ENCODE measurements around the gene FADS3. TPM values are rescaled to one million over a fixed set of nuclear protein-coding genes. Genes with fewer than 3 reads are reported as not detected.

Gene FADS3
- total RNA-seq, 1 experiment from 2014 or later, result 50.0 TPM

DNA sequence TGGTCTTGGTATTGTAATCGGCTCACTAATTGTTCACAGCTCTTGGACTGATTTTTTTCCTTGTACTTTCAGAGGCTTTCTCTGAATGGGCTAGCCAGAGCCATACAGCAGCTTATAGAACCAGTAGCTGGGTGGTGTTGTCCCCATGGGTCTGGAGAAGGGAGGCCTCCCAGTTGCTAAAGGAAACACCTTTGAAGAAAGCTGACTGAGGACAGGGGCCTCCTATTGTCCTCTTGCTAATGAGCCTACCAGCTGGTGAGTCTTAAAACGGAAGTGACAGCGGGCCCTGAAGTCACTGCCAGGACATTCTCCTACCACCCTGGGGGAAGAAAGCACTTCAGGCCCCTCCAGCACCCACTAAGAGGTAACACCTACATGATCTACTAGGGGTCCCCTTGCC lies 9.9 kb downstream of the FADS3 start:
- H3K36me3 Mint-ChIP-seq, result no peaks in the 10 kb centered on the region
- DNase-seq (ENCODE audit: low spot score) (no peak), ATAC-seq (peak; percentile 56)
- ChIA-PET CTCF (interaction anchor here (0.7 to 4.7 kb wide), 17 partner anchors 9 to 231 kb away, joined by 3 to 33 read pairs (median 4); partner anchors contain the start of gene FADS3), POLR2A (interaction anchor here (0.5 to 2.5 kb wide), 7 partner anchors 9 to 1134 kb away, joined by 3 to 10 read pairs (median 3); partner anchors contain the start of gene BEST1)
- peaks cover 29% of the 10 kb centered on the region for H3K4me1 Mint-ChIP-seq
- TF ChIP-seq TEAD1 (CRISPR knock-in tag; IDR thresholded peaks at IDR 0.05) (no peak), ETV6 (CRISPR knock-in tag; IDR thresholded peaks at IDR 0.05) (0 out of 2 replicates have a peak, but pooled peaks have one; percentile 22), FOXK1 (CRISPR knock-in tag; IDR thresholded peaks at IDR 0.05) (no peak), ZNF396 (CRISPR knock-in tag; IDR thresholded peaks at IDR 0.05; ENCODE audit: borderline replicate concordance) (no peak), NR3C1 (CRISPR knock-in tag; conservative IDR thresholded peaks at IDR 0.05; ENCODE audit: low read depth) (no peak)
- peak overlapping the region; percentile 76; the same call in 1 of the 2 replicates for H3K27ac Mint-ChIP-seq
- H3K9me3 Mint-ChIP-seq, result no peaks in the 10 kb centered on the region
- no peaks in the 10 kb centered on the region for H3K27me3 Mint-ChIP-seq (ENCODE audit: low read depth)
- H3K4me3 Mint-ChIP-seq, result no peak overlapping the region

DNA sequence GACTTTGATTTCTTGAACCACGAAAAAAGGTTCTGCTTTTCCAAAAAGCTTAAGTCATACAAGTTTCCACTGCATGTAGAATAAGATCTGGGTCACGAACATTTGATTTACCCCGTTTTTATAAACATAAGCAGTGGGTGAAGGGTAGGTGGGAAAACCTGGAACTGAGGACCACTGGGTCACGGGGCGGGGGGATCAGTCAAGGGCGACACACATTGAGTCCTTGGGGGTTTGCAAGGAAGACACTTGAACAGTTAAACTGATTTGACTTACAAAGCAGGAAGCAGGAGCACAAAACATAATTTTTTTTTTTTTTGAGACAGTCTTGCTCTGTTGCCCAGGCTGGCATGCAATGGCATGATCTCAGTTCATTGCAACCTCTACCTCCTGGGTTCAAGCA lies 10.9 kb downstream of the FADS3 start:
- ATAC-seq (no peak), DNase-seq (ENCODE audit: low spot score) (no peak)
- CTCF ChIA-PET, result interaction anchor here (1.0 to 4.7 kb wide), 10 partner anchors 10 to 228 kb away, joined by 3 to 33 read pairs (median 14); no protein-coding TSS in a partner anchor
- no peak overlapping the region; the same call in 1 of the 2 replicates for H3K27ac Mint-ChIP-seq
- H3K4me1 Mint-ChIP-seq, result peaks cover 31% of the 10 kb centered on the region
- TF ChIP-seq, protein P1, sequence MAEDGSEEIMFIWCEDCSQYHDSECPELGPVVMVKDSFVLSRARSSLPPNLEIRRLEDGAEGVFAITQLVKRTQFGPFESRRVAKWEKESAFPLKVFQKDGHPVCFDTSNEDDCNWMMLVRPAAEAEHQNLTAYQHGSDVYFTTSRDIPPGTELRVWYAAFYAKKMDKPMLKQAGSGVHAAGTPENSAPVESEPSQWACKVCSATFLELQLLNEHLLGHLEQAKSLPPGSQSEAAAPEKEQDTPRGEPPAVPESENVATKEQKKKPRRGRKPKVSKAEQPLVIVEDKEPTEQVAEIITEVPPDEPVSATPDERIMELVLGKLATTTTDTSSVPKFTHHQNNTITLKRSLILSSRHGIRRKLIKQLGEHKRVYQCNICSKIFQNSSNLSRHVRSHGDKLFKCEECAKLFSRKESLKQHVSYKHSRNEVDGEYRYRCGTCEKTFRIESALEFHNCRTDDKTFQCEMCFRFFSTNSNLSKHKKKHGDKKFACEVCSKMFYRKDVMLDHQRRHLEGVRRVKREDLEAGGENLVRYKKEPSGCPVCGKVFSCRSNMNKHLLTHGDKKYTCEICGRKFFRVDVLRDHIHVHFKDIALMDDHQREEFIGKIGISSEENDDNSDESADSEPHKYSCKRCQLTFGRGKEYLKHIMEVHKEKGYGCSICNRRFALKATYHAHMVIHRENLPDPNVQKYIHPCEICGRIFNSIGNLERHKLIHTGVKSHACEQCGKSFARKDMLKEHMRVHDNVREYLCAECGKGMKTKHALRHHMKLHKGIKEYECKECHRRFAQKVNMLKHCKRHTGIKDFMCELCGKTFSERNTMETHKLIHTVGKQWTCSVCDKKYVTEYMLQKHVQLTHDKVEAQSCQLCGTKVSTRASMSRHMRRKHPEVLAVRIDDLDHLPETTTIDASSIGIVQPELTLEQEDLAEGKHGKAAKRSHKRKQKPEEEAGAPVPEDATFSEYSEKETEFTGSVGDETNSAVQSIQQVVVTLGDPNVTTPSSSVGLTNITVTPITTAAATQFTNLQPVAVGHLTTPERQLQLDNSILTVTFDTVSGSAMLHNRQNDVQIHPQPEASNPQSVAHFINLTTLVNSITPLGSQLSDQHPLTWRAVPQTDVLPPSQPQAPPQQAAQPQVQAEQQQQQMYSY (CRISPR knock-in tag; IDR thresholded peaks at IDR 0.05), result peak; percentile 75
- no peak for TF ChIP-seq ZNF263 (CRISPR knock-in tag; IDR thresholded peaks at IDR 0.05; ENCODE audit: low read depth)
- H3K36me3 Mint-ChIP-seq, result no peaks in the 10 kb centered on the region
- H3K27me3 Mint-ChIP-seq (ENCODE audit: low read depth), result no peaks in the 10 kb centered on the region
- no peaks in the 10 kb centered on the region for H3K9me3 Mint-ChIP-seq
- POLR2A ChIA-PET, result interaction anchor here (0.6 to 2.5 kb wide), 3 partner anchors 69 to 205 kb away, joined by 3 to 10 read pairs (median 8); partner anchors contain the start of gene BEST1
- H3K4me3 Mint-ChIP-seq, result no peak overlapping the region

DNA sequence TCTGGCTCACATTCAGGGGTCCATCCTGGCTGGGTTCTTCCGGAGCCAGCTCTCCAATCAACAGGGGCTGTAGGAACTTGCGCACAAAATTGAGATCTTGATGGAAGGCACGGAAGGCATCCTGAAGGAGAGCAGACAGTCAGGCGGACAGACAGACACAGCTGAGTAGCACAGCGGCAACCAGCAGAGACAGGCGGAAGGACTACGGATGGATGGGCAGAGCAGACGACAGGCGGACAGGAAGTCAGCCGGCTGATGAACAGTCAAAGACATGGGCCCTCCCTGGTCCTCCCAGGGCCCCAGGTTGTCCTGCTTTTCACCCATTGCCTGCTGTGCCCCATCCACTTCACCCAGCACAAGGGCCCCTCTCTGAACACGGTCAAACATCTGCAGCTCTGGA lies 11.3 kb downstream of the FADS3 start:
- DNase-seq (ENCODE audit: low spot score) (no peak), ATAC-seq (no peak)
- Mint-ChIP-seq H3K4me3 (no peak overlapping the region), H3K9me3 (no peaks in the 10 kb centered on the region), H3K36me3 (no peaks in the 10 kb centered on the region), H3K27me3 (ENCODE audit: low read depth) (no peaks in the 10 kb centered on the region), H3K4me1 (peaks cover 32% of the 10 kb centered on the region), H3K27ac (peak overlapping the region; percentile 21)
- CTCF ChIA-PET, result interaction anchor here (1.0 to 4.7 kb wide), 6 partner anchors 9 to 228 kb away, joined by 3 to 32 read pairs (median 21); no protein-coding TSS in a partner anchor
- TF ChIP-seq, protein P1 (CRISPR knock-in tag; IDR thresholded peaks at IDR 0.05), result no peak
- no peak for TF ChIP-seq RORB (CRISPR knock-in tag; IDR thresholded peaks at IDR 0.05)
- TF ChIP-seq TCF7 (CRISPR knock-in tag; IDR thresholded peaks at IDR 0.05; ENCODE audit: low read depth), result no peak
- no peak for TF ChIP-seq SP1 (CRISPR knock-in tag; conservative IDR thresholded peaks at IDR 0.05)
- no peak for TF ChIP-seq EMX1 (CRISPR knock-in tag; IDR thresholded peaks at IDR 0.05)
- TF ChIP-seq ZNF416 (CRISPR knock-in tag; IDR thresholded peaks at IDR 0.05), result no peak
- TF ChIP-seq, protein P2, sequence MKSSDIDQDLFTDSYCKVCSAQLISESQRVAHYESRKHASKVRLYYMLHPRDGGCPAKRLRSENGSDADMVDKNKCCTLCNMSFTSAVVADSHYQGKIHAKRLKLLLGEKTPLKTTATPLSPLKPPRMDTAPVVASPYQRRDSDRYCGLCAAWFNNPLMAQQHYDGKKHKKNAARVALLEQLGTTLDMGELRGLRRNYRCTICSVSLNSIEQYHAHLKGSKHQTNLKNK (CRISPR knock-in tag; IDR thresholded peaks at IDR 0.05), result no peak
- TF ChIP-seq, protein P3, sequence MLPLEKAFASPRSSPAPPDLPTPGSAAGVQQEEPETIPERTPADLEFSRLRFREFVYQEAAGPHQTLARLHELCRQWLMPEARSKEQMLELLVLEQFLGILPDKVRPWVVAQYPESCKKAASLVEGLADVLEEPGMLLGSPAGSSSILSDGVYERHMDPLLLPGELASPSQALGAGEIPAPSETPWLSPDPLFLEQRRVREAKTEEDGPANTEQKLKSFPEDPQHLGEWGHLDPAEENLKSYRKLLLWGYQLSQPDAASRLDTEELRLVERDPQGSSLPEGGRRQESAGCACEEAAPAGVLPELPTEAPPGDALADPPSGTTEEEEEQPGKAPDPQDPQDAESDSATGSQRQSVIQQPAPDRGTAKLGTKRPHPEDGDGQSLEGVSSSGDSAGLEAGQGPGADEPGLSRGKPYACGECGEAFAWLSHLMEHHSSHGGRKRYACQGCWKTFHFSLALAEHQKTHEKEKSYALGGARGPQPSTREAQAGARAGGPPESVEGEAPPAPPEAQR (CRISPR knock-in tag; IDR thresholded peaks at IDR 0.05), result no peak
- TF ChIP-seq, protein P4, sequence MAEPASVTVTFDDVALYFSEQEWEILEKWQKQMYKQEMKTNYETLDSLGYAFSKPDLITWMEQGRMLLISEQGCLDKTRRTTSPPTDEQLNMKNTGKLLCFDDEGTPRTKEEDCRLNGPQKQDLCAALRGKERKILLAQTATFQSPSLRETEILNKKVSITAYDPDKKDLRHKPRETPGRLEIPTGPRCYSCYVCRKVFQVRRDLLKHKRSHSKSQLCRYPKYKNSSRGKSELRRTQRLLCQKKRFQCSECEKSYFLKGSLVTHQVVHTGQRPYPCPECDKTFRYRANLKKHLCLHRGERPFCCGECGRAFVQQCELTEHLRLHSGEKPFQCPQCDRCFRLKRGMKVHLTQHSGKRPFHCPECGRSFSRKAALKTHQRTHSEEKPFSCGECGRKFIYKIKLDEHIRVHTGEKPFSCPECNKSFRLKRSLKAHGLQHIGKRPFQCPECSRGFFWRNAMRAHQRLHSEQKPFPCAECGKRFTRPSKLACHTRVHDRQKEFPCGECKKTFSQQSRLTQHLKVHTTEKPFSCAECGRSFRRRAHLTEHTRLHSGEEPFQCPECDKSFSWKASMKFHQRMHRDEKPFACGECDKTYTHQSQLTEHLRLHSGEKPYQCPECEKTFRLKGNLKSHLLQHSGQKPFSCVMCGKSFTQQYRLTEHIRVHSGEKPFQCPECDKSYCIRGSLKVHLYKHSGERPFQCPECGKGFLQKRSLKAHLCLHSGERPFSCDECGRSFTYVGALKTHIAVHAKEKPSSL (CRISPR knock-in tag; conservative IDR thresholded peaks at IDR 0.05), result no peak
- no peak for TF ChIP-seq ETV6 (CRISPR knock-in tag; IDR thresholded peaks at IDR 0.05)
- TF ChIP-seq, protein P5, sequence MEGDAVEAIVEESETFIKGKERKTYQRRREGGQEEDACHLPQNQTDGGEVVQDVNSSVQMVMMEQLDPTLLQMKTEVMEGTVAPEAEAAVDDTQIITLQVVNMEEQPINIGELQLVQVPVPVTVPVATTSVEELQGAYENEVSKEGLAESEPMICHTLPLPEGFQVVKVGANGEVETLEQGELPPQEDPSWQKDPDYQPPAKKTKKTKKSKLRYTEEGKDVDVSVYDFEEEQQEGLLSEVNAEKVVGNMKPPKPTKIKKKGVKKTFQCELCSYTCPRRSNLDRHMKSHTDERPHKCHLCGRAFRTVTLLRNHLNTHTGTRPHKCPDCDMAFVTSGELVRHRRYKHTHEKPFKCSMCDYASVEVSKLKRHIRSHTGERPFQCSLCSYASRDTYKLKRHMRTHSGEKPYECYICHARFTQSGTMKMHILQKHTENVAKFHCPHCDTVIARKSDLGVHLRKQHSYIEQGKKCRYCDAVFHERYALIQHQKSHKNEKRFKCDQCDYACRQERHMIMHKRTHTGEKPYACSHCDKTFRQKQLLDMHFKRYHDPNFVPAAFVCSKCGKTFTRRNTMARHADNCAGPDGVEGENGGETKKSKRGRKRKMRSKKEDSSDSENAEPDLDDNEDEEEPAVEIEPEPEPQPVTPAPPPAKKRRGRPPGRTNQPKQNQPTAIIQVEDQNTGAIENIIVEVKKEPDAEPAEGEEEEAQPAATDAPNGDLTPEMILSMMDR (IDR thresholded peaks at IDR 0.05), result no peak
- POLR2A ChIA-PET, result interaction anchor here (0.6 to 2.5 kb wide), 4 partner anchors 65 to 366 kb away, joined by 3 to 10 read pairs (median 4); partner anchors contain the start of gene BEST1
